HUDEP-2 (cell line): Measurements from ENCODE around the gene HLA-DRA.
"Not testable (repeated sequence)": the region's sequence is repeated elsewhere in the genome, so short reads cannot be mapped to it uniquely, and the experiment has no call there.

Experiments
- DNase-seq, 76 experiments: peaks; one replicate each; lab custom pipeline; 2025; ENCODE audit not compliant: unreplicated experiment in 76 of 76; lab: John Stamatoyannopoulos, UW

HLA-DRA gene

DNA sequence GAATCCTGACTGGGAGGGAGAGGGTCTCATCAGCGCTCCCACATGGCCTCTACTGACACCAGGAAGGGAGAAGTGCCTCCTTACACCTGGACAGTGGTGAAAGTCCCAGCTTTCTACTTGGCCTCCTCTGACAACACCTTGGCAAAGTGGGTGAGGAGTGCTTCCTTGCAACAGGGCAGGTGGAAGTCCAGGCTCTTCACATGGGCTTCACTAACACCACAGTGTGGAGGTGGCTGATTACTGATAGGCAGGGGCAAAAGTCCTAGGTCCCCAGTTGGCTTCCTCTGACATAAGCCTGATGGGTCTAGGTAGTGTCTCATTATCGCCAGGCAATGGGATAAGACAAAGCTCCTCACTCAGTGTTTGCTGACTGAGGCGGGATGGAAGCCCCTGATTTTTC is 9.5 kb upstream of the HLA-DRA start:
- no peak for DNase-seq

DNA sequence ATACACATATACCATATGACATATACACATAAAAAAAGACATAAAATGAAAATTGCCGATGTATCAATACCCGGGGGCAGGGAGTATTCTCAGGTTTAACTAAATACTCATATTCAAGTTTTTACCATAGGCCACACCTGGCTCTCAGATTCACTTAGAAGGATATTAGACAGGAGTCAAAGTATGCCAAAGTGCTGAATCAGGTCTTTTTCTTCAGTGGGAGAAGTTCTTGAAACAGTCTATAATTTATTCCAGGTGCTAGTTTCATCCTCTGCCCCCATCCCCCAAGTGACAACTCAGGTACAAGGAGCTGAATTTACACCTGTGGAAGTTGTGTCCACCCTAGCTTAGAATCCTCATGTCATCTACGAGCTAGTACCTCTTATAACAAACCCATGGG is 8.5 kb upstream of the HLA-DRA start:
- no peak for DNase-seq

DNA sequence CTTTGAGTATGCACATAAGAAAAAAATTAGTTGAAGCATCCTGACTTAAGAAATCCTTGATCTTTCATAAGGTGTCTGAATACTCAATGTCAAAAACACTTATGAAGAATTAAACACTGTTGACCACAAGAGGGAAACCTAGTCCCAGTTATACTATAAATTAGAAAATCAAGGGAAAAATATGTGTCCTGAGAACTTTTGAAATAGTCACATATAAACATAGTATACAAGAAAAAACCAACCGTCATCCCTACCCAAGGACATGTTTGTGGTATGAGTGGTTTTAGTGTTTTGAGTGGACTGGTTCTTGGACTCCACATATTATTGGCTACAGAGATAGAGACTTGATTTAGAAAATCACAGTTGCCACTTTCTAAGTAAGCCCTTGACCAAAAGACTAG is 7.6 kb upstream of the HLA-DRA start:
- peak in 3 of 76 experiments; percentile 9 to 24 (median 13) for DNase-seq

DNA sequence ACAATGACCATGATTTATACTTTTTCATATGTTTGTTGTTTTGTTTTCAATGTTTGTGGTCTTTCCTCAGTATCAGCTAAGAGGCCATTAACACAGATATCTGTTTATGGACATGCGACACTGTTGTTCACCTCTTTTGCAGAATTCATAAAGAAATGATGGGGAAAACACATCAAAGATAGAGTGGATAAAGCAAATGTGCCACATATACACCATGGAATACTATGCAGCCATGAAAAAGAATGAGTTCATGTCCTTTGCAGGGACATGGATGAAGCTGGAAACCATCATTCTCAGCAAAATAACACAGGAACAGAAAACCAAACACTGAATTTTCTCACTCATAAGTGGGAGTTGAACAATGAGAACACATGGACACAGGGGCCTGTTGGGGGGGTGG is 5.7 kb upstream of the HLA-DRA start:
- not testable (repeated sequence) for DNase-seq

DNA sequence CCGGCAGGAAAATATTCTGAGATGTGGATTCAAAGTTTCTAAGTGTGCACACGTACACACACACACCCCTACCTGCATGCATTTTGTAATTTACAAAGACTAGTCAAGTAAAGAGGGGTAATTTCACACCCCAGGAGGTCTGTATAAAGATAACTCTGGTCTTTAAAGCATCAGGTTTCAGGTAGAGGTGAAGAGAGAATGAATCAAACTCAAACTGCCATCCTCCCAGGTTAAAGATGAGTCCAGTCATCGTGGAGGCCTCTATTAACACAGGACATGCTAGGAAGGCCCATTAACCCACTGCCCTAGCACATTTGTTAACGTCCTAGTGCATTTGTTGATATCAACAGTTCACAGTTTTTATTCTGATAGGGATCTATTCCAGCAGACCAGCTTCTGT is 3.5 kb upstream of the HLA-DRA start:
- DNase-seq = no peak

DNA sequence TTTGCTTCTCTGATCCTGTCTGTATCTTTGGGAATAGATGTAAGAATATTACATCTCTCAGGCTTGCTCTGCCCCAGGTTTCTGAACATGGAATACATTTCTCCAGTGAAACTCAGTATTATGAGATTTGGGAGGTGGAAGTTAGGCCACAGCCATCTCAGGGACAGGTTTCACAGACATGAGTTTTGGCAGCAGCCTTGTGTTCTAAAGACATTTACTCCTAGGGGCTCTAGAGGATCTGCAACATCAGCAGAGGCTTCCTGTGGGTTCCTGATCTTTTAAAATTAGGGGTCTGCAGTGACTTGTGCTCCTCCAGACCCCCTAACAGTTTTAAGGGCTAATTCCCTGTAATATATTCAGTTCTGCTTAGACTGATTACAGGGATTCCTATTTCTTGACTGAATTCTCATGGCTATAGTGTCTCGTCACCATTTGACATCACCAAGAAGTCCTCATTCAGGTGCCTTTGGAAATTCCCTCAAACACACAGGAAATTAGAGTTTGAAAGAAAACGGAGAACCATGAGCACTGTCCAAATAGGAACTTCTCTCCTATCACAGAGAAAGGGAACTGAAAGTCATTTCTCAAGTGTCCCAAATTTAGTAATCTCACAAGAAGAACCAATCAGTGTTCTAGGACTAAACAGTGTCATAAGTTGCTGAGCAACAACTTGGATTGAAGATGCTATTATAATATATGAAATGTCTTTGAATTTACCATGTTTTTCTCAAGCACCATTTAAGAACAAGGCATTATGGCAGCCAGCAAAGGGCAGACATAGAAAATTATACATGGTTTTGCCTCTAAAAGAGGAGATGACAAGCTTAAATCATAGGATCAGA is 2.5 kb upstream of the HLA-DRA start:
- no peak for DNase-seq

DNA sequence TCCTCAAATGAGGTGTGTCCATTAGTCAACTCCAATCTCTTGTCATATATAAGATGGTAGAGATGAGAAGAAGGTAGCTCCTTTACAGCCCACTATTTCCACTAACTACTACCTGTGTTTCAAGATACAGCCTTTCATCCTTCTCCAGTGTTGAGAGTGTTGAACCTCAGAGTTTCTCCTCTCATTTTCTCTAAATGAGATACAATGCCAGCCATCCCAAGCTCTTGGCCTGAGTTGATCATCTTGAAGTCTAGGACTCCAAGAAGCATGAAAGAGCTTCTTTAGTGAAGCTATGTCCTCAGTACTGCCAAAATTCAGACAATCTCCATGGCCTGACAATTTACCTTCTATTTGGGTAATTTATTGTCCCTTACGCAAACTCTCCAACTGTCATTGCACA is 548 bp upstream of the HLA-DRA start:
- no peak for DNase-seq

DNA sequence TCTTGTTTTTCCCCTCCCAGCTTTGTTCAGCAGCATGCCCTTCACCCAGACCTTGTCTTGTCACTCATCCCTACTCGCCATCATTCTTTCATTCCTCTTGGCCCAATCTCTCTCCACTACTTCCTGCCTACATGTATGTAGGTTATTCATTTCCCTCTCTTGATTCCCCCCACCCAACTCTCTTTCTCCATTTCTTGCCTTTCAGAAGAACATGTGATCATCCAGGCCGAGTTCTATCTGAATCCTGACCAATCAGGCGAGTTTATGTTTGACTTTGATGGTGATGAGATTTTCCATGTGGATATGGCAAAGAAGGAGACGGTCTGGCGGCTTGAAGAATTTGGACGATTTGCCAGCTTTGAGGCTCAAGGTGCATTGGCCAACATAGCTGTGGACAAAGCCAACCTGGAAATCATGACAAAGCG is 2.6 kb downstream of the HLA-DRA start:
- no peak for DNase-seq

DNA sequence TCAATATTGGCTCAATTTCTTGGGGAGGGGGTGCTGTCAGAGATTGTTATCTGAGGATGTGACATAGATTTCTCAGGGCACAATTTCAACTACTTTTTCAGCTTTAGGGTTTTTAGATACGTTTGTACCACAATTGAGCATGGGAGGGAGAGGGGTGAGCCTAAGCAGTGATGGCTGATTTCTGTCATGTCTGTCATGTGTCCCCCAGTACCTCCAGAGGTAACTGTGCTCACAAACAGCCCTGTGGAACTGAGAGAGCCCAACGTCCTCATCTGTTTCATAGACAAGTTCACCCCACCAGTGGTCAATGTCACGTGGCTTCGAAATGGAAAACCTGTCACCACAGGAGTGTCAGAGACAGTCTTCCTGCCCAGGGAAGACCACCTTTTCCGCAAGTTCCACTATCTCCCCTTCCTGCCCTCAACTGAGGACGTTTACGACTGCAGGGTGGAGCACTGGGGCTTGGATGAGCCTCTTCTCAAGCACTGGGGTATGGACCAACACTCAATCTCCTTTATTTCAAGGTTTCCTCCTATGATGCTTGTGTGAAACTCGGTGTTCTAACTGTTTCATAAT is 3.4 kb downstream of the HLA-DRA start:
- DNase-seq = no peak

DNA sequence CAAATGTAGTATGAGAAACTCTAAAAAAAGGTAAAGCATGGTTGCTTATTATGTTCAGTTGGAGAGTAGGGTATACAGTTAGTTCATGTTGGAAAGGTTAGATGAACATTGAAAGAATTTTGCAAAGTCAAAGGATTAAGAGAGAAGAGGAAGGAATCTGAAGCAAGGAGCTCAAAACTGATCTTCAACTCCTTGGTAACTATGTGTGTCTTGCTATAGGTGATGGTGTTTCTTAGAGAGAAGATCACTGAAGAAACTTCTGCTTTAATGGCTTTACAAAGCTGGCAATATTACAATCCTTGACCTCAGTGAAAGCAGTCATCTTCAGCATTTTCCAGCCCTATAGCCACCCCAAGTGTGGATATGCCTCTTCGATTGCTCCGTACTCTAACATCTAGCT is 4.7 kb downstream of the HLA-DRA start:
- DNase-seq = no peak

DNA sequence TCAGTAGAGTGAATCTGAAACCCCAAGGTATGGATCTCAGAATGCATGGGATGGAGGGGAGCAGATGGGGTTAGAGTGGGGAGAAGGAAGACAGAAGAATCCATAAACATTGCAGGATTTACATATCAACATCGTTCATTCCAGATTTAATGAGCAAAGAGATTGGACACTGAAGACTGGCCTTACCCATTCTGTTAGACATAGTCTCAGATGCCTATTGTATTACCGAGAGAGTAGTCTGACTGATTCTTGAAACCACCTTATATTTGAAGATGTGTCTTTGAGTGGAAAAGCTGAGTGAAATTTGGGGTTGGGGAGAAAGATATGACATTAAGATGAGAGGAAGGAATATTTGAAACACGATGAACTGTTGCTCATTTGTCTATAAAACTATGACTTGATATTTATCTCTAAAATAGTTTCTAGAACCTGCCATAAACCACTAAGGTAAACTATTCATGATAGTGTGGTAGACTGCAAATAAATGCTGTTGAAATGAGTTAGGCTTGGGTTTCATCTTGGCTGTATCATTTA is 5.7 kb downstream of the HLA-DRA start:
- DNase-seq = no peak

DNA sequence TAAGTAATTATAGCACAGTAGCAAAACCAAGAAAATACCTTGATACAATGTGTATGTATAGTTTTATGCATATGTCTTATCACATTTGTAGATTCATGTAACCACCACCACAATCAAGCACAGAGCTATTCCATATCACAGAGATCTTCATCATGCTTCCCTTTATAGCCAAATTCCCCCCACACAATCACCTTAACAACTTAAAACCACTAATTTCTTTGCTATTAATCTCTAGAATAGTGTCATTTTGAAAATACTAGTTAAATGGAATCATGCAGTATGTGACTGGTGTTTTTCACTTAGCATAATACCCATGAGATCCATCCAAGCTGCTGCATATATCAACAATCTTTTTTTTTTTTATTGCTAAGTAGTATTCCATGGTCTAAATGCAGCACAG is 8.2 kb downstream of the HLA-DRA start:
- no peak for DNase-seq

DNA sequence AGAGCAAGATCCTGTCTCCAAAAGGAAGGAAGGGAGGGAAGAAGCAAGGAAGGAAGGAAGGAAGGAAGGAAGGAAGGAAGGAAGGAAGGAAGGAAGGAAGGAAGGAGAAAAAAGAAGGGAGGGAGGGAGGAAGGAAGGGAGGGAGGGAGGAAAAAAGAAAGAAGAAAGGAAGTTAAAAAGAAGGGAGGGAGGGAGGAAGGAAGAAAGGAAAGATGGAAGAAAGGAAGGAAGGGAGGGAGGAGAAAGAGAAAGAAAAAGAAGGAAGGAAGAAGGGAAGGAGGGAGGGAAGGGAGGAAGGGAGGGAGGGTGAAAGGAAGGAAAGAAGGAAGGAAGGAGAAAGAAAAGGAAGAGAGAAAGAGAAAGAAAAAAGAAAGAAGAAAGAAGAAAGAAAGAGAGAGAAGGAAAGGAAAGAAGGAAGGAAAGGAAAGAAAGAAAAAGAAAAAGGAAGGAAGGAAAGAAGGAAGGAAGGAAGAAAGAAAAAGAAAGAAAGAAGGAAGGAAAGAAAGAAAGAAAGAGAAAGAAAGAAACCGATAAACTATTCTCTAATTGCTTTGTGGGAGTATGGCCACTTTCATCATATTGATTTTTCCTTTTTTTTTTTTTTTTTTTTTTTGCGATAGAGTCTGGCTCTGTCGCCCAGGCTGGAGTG is 9.5 kb downstream of the HLA-DRA start:
- DNase-seq = no peak

DNA sequence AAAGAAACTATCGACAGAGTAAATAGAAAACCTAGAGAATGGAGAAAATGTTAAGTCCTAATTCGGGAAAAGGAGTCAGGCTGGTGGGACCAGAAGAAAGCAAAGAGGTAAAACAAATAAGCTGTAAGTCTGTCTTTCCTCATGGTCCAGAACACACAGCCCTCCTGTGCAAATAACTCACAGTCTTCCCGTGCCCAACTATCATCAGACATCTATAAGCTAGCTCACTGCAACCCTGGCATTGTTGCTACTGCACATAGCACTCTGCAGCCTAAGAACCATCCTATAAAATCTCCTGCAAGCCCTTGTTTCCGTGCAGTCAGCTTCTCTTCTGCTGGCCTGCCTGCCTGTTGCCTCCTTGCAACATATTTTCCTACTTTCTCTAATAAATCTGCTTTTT is 17.4 kb downstream of the HLA-DRA start:
- no peak for DNase-seq

DNA sequence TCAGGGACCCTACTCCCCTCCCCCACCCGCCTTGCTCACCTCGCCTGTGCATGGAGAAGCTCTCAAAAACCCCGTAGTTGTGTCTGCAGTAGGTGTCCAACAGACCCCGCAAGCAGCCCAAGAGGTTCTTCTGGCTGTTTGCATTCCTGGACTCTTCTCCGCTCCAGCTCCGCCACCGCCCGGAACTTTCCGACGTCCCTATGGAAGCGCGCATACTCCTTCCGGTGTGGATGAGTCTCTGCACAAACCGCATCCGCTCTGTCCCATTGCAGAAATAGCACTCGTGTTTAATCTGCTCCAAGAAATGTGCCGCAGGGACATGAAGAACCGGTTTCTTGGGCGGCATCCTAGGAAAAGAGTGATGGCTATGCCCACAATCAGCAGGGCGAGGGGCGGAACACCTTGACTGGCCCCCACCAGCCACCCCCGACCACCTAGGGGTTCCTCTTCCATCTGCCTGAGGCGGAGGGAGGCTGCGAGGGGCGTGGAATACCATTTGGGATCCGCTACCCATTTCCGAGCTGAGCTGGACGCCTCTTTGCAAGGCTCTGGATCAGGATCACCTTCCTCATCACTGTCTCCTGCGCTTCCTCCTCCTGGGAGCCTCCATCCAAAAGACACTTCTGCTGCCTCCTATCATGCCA is 20.2 kb downstream of the HLA-DRA start:
- no peak for DNase-seq

DNA sequence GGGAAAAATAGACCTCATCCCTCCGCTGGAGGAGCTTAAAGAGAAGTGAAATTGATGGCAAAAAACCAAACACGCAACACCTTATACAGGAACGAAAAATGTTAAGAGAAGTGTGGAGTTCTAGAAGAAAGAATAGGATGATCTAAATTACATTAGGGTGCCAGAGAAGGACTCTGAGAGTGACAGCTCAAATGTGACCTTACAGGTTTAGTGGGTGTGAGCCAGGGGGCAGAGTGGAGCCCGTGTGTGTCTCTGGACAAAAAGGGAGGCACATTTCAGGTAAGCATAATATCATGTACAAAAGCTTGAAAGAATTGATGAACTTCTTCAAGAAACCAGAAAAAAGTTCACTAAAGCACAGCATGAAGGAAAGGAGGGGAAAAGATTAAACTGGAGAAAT is 20.8 kb downstream of the HLA-DRA start:
- no peak for DNase-seq

DNA sequence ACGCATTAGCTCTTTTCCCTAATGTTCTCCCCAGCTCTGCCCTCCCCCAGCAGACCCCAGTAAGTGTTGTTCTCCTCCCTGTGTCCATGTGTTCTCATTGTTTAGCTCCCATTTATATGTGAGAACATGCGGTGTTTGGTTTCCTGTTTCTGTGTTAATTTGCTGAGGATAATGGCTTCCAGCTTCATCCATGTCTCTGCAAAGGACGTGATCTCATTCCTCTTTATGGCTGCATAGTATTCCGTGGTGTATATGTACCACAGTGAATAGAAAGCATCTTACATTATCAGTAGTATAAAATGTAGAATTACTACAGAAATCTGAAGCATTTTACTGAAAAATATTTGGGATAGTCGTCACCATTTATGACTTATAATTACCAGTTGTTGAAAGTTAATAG is 21.8 kb downstream of the HLA-DRA start:
- DNase-seq = no peak

DNA sequence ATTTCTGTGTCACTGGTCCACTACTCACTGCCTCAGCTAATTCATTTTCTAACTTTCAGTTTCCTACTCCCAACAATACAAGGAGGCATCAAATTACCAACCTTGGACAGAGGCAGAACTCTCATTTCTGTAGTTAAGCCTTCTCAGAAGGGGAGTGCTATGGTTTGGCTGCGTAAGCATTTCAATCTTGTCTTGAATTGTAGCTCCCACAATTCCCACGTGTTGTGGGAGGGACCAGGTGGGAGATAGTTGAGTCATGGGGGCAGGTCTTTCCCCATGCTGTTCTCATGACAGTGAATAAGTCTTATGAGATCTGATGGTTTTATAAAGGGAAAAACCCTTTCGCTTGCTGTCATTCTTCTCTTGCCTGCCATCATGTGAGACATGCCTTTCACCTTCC is 22.9 kb downstream of the HLA-DRA start:
- DNase-seq = no peak

DNA sequence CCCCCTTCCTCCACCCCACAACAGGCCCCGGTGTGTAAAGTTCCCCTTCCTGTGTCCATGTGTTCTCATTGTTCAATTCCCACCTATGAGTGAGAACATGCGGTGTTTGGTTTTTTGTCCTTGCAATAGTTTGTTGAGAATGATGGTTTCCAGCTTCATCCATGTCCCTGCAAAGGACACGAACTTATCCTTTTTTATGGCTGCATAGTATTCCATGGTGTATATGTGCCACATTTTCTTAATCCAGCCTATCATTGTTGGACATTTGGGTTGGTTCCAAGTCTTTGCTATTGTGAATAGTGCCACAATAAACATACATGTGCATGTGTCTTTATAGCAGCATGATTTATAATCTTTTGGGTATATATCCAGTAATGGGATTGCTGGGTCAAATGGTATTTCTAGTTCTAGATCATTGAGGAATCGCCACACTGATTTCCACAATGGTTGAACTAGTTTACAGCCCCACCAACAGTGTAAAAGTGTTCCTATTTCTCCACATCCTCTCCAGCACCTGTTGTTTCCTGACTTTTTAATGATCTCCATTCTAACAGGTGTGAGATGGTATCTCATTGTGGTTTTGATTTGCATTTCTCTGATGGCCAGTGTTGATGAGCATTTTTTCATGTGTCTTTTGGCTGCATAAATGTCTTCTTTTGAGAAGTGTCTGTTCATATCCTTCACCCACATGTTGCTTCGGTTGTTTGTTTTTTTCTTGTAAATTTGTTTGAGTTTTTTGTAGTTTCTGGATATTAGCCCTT is 28.2 kb downstream of the HLA-DRA start:
- not testable (repeated sequence) for DNase-seq

DNA sequence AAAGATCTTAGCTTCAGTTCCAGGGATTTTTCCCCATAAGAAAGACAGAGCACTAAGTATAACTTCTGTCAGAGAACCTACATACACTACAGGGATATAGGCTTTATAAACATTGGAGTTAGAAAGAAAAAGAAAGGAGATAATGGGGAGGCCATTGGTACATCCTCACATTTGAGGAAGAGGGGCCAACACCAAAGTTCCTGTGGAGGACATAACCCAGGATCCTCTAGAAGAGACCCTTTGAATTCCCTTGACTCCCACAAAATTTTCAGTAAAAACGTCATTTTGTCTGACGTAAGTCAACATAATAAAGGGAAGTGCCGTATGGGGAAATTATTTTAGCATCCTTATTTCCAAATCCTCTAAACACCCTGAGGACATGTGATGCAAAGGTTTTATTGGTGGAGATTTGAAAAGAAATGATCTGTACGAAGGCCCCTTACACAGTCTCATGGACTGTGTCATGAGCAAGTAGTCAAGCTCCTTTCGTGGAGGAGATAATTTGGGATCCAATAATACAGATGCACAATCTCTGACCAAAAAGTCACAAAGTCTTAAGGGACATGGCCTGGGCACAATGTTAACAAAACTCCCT is 33.2 kb downstream of the HLA-DRA start:
- no peak for DNase-seq
